ENCODE measurements around the gene RNF44.
A peak's percentile ranks its signal among the peaks of the same experiment; 100 is the strongest.

The RNF44 gene

DNA sequence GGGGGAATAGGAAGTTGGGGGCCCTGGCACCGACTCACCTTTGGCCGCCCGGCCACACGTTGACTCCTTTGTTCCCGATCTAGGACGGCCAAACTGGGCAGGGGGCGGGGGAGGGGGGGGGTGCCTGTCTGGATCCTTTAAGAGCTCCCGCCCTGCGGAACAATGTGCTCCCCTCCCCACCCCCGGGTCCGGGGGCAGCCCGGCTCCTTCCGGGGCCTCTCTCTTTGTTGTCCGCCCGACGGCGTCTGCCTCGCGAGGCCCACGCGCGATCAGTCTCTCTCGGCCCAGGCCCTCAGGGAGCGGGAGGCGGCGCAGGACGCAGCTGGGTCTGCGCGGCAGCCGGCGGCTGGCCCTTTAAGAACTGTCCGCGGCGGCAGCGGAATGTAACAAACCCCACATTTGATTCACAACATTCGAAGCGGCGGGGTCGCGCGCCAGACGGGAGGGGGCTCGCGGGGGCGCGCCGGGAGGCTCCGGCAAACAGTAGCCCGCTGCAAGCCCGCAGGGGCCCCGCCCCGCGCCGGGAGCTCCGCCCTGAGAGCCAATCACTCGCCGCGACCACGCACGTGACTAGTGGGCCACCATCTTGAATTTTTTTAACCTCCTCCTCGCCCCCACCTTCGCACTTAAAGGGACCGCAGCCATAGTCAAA lies at the start of gene RNF44:
Gene RNF44, minus strand, starts transcription at position 501 of the 652 bp plus-strand sequence. CDS start 4,930 bp downstream, outside the sequence.
- peak; percentile 98 for DNase-seq (ENCODE audit: low read depth in 2 of 2)

DNA sequence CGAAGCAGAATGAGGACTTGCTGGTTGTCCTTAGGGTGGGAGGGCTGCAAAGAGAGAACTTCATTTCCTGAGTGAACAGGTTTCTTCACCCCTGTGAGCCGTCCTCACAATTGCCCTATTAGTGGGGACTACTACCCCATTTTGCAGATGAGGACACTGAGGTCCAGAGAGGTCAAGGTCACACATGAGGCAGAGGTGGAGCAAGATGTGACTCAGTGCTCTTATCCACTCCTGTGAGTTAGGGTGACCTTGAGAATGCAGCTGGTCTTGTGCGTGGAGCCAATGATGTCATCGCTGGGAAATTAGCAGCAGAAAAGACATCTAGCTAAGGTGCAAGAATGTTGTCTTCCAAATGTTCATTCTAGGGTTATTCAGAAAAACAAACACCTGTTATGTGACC lies 45.9 kb upstream of the RNF44 start:
- DNase-seq (ENCODE audit: low read depth in 2 of 2), result no peak

- no peak for DNase-seq (ENCODE audit: low read depth in 2 of 2)
These were observed 44.2 kb upstream of the RNF44 start for GRCh38 chr5:176581361-176581760.

- no peak for DNase-seq (ENCODE audit: low read depth in 2 of 2)
These were observed 42.1 kb upstream of the RNF44 start for GRCh38 chr5:176579323-176579722.

GRCh38 chr5:176578391-176578808 lies 41.2 kb upstream of the RNF44 start:
- DNase-seq (ENCODE audit: low read depth in 2 of 2), result peak in 1 of 2 donors; percentile 9

DNA sequence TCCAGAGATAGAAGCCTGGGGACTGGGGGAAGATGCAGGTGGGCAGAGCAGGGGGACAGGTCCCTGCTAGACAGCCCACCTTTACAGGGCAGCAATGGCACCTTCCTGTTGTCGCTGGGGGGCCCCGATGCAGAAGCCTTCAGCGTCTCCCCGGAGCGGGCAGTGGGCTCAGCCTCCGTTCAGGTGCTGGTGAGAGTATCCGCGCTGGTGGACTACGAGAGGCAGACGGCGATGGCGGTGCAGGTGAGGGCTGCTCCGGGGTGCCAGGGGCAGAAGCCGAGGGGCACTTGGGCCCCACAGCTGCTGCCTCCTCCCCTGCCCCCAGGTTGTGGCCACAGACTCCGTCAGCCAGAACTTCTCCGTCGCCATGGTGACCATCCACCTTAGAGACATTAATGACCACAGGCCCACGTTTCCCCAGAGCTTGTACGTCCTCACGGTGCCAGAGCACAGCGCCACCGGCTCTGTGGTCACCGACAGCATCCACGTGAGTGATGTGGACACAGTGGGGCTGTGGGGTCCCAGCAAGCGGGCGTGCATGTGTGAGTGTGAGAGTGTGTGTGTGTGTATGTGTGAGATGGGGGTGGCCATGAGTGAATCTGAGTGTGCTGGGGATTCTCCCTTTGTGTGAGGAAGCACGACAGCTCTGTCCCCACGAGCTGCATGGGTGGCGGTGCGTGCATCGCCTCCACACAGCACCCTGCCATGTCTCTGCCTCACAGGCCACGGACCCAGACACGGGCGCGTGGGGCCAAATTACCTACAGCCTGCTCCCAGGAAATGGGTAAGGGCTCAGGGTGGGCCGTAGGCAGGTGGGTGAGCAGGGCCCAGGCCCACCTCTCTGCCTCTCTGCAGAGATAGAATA lies 40.3 kb upstream of the RNF44 start:
- no peak for DNase-seq (ENCODE audit: low read depth in 2 of 2)

DNA sequence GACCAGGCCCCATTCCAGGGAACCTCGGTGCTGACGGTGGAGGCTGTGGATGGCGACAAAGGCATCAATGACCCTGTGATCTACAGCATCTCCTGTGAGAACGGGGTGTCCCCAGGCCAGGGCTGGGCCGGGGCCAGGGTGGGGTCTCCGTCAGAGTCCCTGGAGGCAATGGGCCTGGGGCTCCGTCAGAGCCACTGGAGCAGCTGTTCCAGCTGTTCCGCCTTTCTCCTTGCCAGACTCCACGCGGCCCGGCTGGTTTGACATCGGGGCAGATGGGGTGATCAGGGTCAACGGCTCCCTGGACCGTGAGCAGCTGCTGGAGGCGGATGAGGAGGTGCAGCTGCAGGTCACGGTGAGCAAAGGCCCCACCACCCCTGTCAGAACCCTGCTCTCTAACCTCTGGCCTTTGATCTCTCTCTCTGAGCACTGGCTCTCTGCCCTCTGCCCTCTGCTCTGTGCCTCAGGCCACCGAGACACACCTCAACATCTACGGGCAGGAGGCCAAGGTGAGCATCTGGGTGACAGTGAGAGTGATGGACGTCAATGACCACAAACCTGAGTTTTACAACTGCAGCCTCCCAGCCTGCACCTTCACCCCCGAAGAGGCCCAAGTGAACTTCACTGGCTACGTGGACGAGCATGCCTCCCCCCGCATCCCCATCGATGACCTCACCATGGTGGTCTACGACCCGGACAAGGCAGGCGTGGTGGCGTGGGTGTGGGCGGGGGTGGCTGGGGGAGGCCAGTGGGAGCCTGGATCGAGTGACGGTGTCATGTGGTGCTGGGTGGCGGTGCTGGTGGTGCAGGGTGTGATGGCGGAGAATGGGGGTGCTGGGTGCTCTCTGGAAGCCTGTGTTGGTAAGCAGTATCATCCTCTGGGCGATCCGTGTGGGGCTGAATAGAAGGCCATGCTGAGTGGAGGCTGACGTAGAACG lies 38.6 kb upstream of the RNF44 start:
- no peak for DNase-seq (ENCODE audit: low read depth in 2 of 2)

- DNase-seq (ENCODE audit: low read depth in 2 of 2), result no peak
These were observed 37.9 kb upstream of the RNF44 start for GRCh38 chr5:176575066-176575465.

GRCh38 chr5:176574297-176574591 lies 37.0 kb upstream of the RNF44 start:
- no peak for DNase-seq (ENCODE audit: low read depth in 2 of 2)

GRCh38 chr5:176573564-176574296 lies 36.5 kb upstream of the RNF44 start:
- DNase-seq (ENCODE audit: low read depth in 2 of 2), result peak; percentile 61 to 66

DNA sequence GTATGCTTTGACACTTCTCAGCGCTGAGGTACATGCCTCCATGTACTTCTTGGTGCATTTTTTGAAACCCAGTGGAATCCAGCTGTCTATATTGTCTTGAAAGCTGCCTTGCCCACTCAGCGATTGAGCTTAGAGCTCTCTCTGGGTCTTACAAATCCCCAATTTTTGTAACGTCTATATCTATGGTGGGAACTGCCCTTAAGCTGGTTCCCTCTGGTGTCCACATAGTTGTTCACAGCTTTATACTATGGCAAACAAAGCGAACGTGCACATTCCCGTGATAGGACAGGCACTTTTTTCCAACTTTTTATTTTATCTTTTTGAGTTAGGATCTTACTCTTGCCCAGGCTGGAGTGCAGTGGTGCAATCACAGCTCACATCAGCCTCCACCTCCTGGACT lies 32.8 kb upstream of the RNF44 start:
- no peak for DNase-seq (ENCODE audit: low read depth in 2 of 2)

DNA sequence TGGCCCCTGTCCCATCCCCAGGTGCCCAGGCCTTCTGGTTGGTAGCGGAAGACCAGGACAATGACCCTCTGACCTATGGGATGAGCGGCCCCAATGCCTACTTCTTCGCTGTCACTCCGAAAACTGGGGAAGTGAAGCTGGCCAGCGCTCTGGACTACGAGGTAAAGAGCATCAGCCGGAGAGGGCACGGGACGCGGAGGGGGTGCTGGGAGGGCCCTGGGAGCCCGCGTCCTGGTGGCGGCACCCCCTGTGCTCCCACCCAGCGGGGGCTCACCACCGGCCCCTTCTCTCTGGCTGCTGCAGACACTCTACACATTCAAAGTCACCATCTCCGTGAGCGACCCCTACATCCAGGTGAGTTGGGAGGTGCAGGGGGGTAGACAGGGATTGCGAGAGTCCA lies 31.5 kb upstream of the RNF44 start:
- no peak for DNase-seq (ENCODE audit: low read depth in 2 of 2)

DNA sequence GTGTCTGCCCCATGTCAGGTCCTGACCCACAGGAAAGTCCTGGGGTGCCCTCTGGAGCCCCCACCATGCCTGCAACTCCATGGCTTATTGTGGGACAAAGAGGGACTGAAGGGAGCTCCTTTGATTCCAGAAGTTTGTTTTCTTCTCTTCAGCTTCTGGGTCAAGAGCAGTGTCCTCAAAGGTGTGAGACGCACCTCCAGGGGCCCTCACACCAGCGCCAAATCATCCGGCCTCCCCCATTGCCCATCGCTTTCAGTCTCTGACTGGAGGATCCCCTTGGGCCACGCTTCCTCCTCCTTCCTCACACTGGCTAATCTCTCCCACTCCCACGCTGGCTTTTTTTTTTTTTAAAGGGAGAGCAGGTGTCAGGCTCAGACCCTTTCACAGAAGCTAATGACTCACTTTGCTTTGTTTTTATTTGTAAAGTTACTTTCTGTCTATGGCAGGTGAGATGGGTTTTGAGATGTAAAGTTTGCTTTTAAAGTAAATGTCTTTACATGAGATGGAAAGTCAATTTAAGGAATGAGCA lies 28.6 kb upstream of the RNF44 start:
- DNase-seq (ENCODE audit: low read depth in 2 of 2), result no peak

DNA sequence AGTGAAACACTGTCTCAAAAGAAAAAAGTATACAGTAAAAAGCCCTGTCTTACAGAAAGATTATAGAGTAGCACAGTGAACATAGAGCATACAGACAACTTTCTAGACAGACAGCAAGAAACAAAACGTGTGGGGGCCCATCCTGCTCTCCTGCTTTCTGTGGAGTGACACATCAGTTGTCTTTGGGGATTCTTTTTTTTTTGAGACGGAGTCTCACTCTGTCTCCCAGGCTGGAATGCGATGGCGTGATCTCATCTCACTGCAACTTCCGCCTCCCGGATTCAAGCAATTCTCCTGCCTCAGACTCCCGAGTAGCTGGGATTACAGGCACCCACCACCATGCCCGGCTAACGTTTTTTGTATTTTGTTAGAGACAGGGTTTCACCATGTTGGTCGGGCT lies 26.8 kb upstream of the RNF44 start:
- DNase-seq (ENCODE audit: low read depth in 2 of 2), result no peak

DNA sequence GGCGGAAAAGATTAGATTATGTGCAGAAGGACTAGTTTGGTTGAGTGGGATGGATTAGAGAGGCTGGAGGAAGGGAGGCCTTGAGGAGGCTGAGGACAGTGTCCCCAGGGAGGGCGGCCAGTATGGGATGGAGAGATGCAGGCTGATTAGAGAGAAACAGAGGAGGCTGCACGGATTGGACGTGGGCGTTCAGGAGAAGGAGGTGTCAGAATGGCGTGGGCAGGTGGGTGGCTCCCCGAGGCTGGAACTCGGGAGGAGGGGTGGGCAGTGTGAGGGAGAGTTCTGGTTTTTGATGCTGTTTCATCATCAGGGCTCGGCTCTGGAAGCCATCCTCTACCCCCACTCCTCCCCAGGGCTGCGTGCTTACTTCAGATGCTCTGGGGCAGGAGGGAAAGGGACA lies 25.0 kb upstream of the RNF44 start:
- DNase-seq (ENCODE audit: low read depth in 2 of 2), result no peak

DNA sequence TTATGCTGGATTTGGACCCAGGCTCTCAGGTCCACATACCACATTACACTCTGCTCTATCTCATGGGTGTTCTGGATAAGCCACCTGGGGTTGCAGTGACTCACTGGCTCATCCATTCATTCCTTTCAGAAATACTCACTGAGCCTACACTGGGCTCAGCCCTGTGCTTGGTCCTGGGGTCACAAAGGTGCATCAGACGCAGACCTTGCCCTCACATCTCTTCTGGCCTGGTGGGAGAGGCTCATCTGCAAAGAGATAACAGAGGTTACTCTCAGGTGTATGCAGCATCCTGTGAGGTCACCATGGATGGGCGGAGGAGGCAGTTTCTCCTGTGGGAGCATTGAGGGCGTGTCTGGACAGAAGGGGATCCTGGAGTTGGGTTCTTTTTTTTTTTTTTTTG lies 24.1 kb upstream of the RNF44 start:
- no peak for DNase-seq (ENCODE audit: low read depth in 2 of 2)

DNA sequence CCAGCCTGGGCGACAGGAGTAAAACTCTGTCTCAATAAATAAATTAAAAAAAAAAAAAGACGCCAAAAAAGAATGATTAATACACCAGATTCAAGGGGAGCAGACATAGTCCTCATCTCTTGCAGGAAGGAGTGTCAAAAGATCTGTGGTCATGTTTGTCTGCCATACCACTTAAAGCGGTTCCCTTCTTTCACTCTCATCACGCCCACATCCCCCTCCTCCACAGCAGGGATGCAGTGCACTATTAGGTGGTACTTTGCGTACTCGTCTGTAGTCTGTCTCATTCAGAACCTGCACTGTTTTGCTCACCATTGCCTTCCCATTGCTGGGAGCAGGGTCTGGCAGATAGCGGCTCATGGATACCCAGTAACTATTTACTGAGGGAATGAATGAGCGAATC lies 23.2 kb upstream of the RNF44 start:
- DNase-seq (ENCODE audit: low read depth in 2 of 2), result no peak

DNA sequence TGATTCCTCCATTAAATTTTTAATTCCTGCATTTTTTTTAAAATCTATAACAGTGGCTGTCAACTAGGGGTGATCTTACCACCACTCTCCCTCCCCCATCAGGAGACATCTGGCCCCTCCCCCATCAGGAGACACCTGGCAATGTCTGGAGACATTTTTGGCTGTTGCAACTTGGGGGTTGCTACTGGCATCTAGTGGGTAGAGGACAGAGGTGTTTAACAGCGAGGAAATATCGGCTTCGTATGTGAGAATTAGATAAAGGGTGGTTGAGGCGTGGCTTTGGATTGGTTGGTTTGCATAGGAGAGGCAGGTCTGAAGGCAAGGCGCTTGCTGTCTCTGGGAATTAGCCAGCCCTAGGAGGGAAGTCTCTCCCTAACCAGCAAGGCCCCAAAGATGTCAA lies 22.5 kb upstream of the RNF44 start:
- DNase-seq (ENCODE audit: low read depth in 2 of 2), result no peak

GRCh38 chr5:176557846-176558245 lies 20.6 kb upstream of the RNF44 start:
- no peak for DNase-seq (ENCODE audit: low read depth in 2 of 2)

DNA sequence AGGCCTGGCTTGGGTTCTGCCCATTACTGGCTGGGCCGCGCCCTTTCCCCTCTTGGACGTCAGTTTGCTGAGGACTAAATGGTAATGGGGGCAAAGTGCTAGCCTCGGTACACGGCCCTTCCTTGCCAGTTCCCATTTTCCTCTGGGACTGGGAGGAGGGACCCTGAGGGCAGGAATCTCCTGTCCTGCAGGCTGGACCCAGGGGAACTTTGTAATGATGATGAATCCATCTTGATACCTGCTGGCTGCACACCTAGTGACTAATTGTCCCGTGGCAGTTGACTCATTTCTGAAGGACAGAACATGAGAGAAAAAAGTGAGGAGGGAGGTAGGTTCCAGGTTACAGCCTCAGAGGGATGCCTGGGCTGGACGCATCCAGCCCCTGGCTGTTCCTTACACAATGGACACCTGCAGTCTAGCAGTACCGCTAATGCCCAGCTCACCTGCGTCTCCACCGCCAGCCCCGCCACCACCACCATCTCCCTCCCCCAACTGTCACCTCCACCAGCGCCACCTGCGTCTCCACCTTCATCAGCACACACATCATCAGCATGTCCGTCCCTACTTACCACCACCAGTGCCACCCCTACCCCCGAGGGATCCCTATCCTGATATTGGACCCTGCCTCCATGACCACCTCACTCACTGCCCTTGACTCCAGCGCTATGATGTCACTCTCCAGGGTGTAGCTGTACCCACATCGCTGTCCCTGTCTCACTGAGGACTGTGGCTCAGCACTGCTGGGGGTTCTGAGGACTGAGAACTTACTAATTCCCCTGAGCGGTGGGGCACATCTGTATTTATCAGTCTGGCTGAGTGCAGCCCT lies 16.3 kb upstream of the RNF44 start:
- DNase-seq (ENCODE audit: low read depth in 2 of 2), result no peak
